ENCODE data around the gene ZNF592.
"Not testable (repeated sequence)": the region's sequence is repeated elsewhere in the genome, so short reads cannot be mapped to it uniquely, and the experiment has no call there.

The ZNF592 gene

GRCh38 chr15:84748274-84749110 lies at the start of gene ZNF592:
Gene ZNF592 (plus strand): TSS chr15:84748592. CDS start chr15:84782676, 34,084 bp downstream.
- DNase-seq, result peak; percentile 92

- DNase-seq, result no peak
These were observed 48.7 kb upstream of the ZNF592 start for GRCh38 chr15:84699538-84700191.

GRCh38 chr15:84702961-84703482 lies 45.4 kb upstream of the ZNF592 start:
- DNase-seq, result no peak

GRCh38 chr15:84703808-84704207 lies 44.6 kb upstream of the ZNF592 start:
- DNase-seq, result no peak

GRCh38 chr15:84714372-84714771 lies 34.0 kb upstream of the ZNF592 start:
- DNase-seq, result no peak

GRCh38 chr15:84714821-84715220 lies 33.6 kb upstream of the ZNF592 start:
- no peak for DNase-seq

GRCh38 chr15:84715441-84716035 lies 32.9 kb upstream of the ZNF592 start:
- no peak for DNase-seq

- DNase-seq, result peak; percentile 96
These were observed 32.2 kb upstream of the ZNF592 start, which contains the start of gene SEC11A for GRCh38 chr15:84716036-84716732. Gene SEC11A (minus strand): TSS chr15:84716139. CDS start chr15:84716075, 64 bp downstream.

GRCh38 chr15:84721371-84721770 lies 27.0 kb upstream of the ZNF592 start:
- peak; percentile 25 for DNase-seq

GRCh38 chr15:84722628-84723027 lies 25.8 kb upstream of the ZNF592 start:
- DNase-seq, result no peak

GRCh38 chr15:84725001-84725491 lies 23.3 kb upstream of the ZNF592 start:
- peak; percentile 22 for DNase-seq

GRCh38 chr15:84727429-84727828 lies 21.0 kb upstream of the ZNF592 start:
- DNase-seq, result no peak

GRCh38 chr15:84731774-84732173 lies 16.6 kb upstream of the ZNF592 start:
- no peak for DNase-seq

GRCh38 chr15:84734794-84735479 lies 13.5 kb upstream of the ZNF592 start:
- DNase-seq, result no peak

- not testable (repeated sequence) for DNase-seq
These were observed 12.8 kb upstream of the ZNF592 start for GRCh38 chr15:84735480-84736061.

- DNase-seq, result no peak
These were observed 12.0 kb upstream of the ZNF592 start for GRCh38 chr15:84736375-84736774.

GRCh38 chr15:84737005-84737404 lies 11.4 kb upstream of the ZNF592 start:
- no peak for DNase-seq

GRCh38 chr15:84740691-84741090 lies 7.7 kb upstream of the ZNF592 start:
- no peak for DNase-seq

GRCh38 chr15:84741121-84741520 lies 7.3 kb upstream of the ZNF592 start:
- DNase-seq, result no peak

- DNase-seq, result peak; percentile 86
These were observed 747 bp upstream of the ZNF592 start for GRCh38 chr15:84747416-84748273.
